GM20000 (cell line): ENCODE data around the gene C8A.

Experiments used
- DNase-seq: peaks from one replicate; pipeline ENCODE4 v3.0.0; 2012; ENCODE audit warnings: low spot score
- CTCF ChIP-seq: IDR thresholded peaks from 2 replicates; pipeline ENCODE4 v1.5.1; 2012; ENCODE audit warnings: mild to moderate bottlenecking, control low read depth; ENCODE audit errors: extremely low read depth, missing control alignments

Gene C8A

GRCh38 chr1:56817716-56818463, 36.7 kb upstream of the C8A start:
- TF ChIP-seq CTCF: no peak
- DNase-seq: no peak

GRCh38 chr1:56819387-56819899, 35.2 kb upstream of the C8A start, which contains the start of gene FYB2:
Gene FYB2 (minus strand): TSS chr1:56819404. CDS start chr1:56819290, 114 bp downstream.
- TF ChIP-seq CTCF: no peak
- no peak for DNase-seq

- peak; percentile 90 for TF ChIP-seq CTCF
- peak; percentile 74 for DNase-seq
Measured at GRCh38 chr1:56820755-56821461, 33.7 kb upstream of the C8A start.

GRCh38 chr1:56821462-56821797, 33.2 kb upstream of the C8A start:
- no peak for TF ChIP-seq CTCF
- DNase-seq: no peak

GRCh38 chr1:56824271-56824670, 30.3 kb upstream of the C8A start:
- DNase-seq: no peak
- no peak for TF ChIP-seq CTCF

GRCh38 chr1:56824938-56825337, 29.7 kb upstream of the C8A start:
- DNase-seq: no peak
- no peak for TF ChIP-seq CTCF

- TF ChIP-seq CTCF: no peak
- no peak for DNase-seq
Measured at GRCh38 chr1:56825436-56825835, 29.2 kb upstream of the C8A start.
